ENCODE measurements around the gene GSTA5.

DNA sequence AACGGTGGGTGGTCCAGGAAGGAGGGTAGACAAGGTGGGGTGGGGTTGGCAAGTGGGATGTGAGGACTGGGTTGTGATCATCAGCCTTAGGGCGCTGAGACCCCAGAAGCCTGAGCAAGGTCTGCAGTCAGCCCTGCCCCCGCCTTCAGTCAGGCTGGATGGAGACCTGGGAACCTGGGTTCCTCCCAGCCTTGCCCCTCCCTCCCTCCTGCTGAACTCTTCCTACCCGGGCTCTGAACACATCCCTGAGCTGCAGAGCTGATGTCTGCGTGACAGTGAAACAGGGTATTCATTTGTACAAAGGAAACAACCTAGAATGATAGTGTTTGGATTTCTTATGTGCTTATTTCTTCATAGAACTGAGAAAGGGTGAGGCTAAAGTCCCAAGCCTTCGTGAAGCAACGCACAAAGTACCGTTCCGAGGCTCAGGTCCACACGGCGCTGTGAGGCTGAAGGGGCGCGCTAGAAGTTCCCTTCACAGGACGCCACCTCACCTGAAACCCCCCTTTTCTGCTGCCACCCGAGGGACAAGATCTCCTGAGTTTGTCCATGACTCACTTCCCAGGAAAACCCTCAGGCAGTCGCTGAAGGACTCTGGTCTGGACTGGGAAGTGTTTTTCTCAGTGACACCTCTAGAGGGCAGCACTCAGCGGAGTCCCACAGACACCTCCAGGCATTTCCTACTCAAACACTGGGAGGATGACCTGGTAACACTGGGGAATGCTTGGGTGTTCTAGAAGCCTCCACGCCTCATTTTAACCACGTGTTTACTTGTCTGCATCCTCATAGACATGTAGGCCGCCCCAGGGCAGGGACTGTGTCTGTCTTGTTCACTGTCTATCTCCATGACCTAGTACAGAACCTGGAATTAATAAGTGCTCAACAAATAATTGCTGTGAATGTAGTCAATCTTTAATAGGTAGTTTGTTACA lies 1.2 kb downstream of the GSTA5 start:
- TF ChIP-seq, protein P1, sequence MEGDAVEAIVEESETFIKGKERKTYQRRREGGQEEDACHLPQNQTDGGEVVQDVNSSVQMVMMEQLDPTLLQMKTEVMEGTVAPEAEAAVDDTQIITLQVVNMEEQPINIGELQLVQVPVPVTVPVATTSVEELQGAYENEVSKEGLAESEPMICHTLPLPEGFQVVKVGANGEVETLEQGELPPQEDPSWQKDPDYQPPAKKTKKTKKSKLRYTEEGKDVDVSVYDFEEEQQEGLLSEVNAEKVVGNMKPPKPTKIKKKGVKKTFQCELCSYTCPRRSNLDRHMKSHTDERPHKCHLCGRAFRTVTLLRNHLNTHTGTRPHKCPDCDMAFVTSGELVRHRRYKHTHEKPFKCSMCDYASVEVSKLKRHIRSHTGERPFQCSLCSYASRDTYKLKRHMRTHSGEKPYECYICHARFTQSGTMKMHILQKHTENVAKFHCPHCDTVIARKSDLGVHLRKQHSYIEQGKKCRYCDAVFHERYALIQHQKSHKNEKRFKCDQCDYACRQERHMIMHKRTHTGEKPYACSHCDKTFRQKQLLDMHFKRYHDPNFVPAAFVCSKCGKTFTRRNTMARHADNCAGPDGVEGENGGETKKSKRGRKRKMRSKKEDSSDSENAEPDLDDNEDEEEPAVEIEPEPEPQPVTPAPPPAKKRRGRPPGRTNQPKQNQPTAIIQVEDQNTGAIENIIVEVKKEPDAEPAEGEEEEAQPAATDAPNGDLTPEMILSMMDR (IDR thresholded peaks at IDR 0.05), result peak; percentile 33 to 54 (median 36)
- no peak for TF ChIP-seq POLR2A (IDR thresholded peaks at IDR 0.05; ENCODE audit: low read depth)
